Gastrocnemius medialis (tissue), 4 donors: ENCODE measurements around the gene RABGAP1L. TPM values are rescaled to one million over a fixed set of nuclear protein-coding genes. Genes with fewer than 3 reads are reported as not detected.
"Not testable (repeated sequence)": the region's sequence is repeated elsewhere in the genome, so short reads cannot be mapped to it uniquely, and the experiment has no call there.

Experiments
- ATAC-seq, 2 donors: fragments of 150-250 bp; one replicate each; pipeline ENCODE4 v1.9.1; 2016
- DNase-seq, 2 donors: peaks; one replicate each; pipeline ENCODE4 v3.0.0-alpha.2; 2019
- H3K27ac ChIP-seq, 4 donors: fragments of 200-600 bp; sonication (generic); 1 replicate in 1 of 4; 2 replicates in 3 of 4; pipeline ENCODE4 v1.5.1; 2016 to 2018; ENCODE audit warnings: mild to moderate bottlenecking in 2 of 4, moderate library complexity in 1 of 4
- H3K27me3 ChIP-seq, 3 donors: fragments of 200-600 bp; sonication (generic) in 2 of 3; 1 replicate in 1 of 3; 2 replicates in 2 of 3; pipeline versions ENCODE4 v1.5.1 to v1.6.0; 2016 to 2019; ENCODE audit warnings: mild to moderate bottlenecking in 1 of 3, moderate library complexity in 1 of 3
- H3K36me3 ChIP-seq, 2 donors: fragments of 200-600 bp; sonication (generic) in 1 of 2; one replicate each; pipeline ENCODE4 v1.5.1; 2017 to 2018
- H3K4me1 ChIP-seq, 2 donors: fragments of 200-600 bp; sonication (generic) in 1 of 2; one replicate each; pipeline ENCODE4 v1.5.1; 2016 to 2017; ENCODE audit warnings: mild to moderate bottlenecking in 2 of 2
- H3K4me3 ChIP-seq, 4 donors: fragments of 200-600 bp; sonication (generic) in 3 of 4; 1 replicate in 1 of 4; 2 replicates in 3 of 4; pipeline ENCODE4 v1.5.1; 2016 to 2019; ENCODE audit warnings: mild to moderate bottlenecking in 2 of 4
- H3K9me3 ChIP-seq, 3 donors: fragments of 200-600 bp; sonication (generic) in 2 of 3; 1 replicate in 1 of 3; 2 replicates in 2 of 3; pipeline ENCODE4 v1.5.1; 2016 to 2019
- CTCF ChIP-seq, 5 experiments: fragments of 450-650 bp in 3 of 5; fragments of 200-600 bp in 2 of 5; sonication (generic) in 2 of 5; IDR thresholded peaks in 4 of 5; conservative IDR thresholded peaks in 1 of 5; 1 replicate in 4 of 5; 2 replicates in 1 of 5; pipeline ENCODE4 v1.5.1; 2016 to 2019; ENCODE audit warnings: antibody characterized with exemption in 5 of 5, mild to moderate bottlenecking in 3 of 5, moderate library complexity in 3 of 5
- POLR2A ChIP-seq, 2 donors: fragments of 450-650 bp; IDR thresholded peaks; one replicate each; pipeline ENCODE4 v1.6.1; 2017; ENCODE audit warnings: antibody characterized with exemption in 2 of 2, mild to moderate bottlenecking in 2 of 2, moderate library complexity in 2 of 2
- in situ Hi-C, 4 donors: fragments of 200-750 bp; cut with MboI; loops; one replicate each; pipeline versions ENCODE4 v1.15.0 to v1.8.0; 2017; ENCODE audit warnings: low sequenced_read_pairs in 4 of 4
- intact Hi-C: fragments of 100-400 bp; cut with DNase I; formaldehyde crosslinking; loops from one replicate; pipeline ENCODE4 v1.15.1; 2023; ENCODE audit warnings: low total_unique reads
- total RNA-seq, 4 donors: library from RNA; depleted of rRNA; stranded (reverse); fragments of >200 nt; gene quantifications; one replicate each; pipeline versions ENCODE4 v1.1.0 to v1.2.3, GENCODE V29; 2016

RABGAP1L gene
- total RNA-seq, 4 donors from 2014 or later = 8.8 to 22.2 (median 14.9) TPM

GRCh38 chr1:174315239-174315638 lies 155.9 kb downstream of the RABGAP1L start:
- Histone ChIP-seq H3K9me3 (peaks cover 0 to 14% (median 5%) of the 10 kb centered on the region in 3 donors), H3K4me1 (no peaks in the 10 kb centered on the region), H3K36me3 (peaks cover 0 to 7% of the 10 kb centered on the region in 2 donors), H3K27ac (no peak overlapping the region), H3K4me3 (no peak overlapping the region), H3K27me3 (no peaks in the 10 kb centered on the region)
- no peak for TF ChIP-seq POLR2A (IDR thresholded peaks at IDR 0.05)
- TF ChIP-seq CTCF (IDR thresholded peaks at IDR 0.05 in 4 of 5, conservative IDR thresholded peaks at IDR 0.05 in 1 of 5) = no peak
- ATAC-seq (no peak), DNase-seq (no peak)
- in situ Hi-C loops (no loop called here), intact Hi-C loops (no loop called here)

GRCh38 chr1:174320897-174321296 lies 161.6 kb downstream of the RABGAP1L start:
- in situ Hi-C loops, intact Hi-C loops, DNase-seq, ATAC-seq, H3K27me3 ChIP-seq, H3K4me1 ChIP-seq, H3K27ac ChIP-seq, H3K9me3 ChIP-seq, H3K4me3 ChIP-seq: not testable (repeated sequence)
- H3K36me3 ChIP-seq = peaks cover 0 to 10% of the 10 kb centered on the region in 2 donors

GRCh38 chr1:174322202-174322862 lies 163.0 kb downstream of the RABGAP1L start:
- TF ChIP-seq POLR2A (IDR thresholded peaks at IDR 0.05) = no peak
- no peak for TF ChIP-seq CTCF (IDR thresholded peaks at IDR 0.05 in 4 of 5, conservative IDR thresholded peaks at IDR 0.05 in 1 of 5)
- Histone ChIP-seq H3K36me3 (peaks cover 0 to 5% of the 10 kb centered on the region in 2 donors), H3K4me3 (no peak overlapping the region), H3K27me3 (no peaks in the 10 kb centered on the region), H3K27ac (no peak overlapping the region), H3K9me3 (peaks cover 0 to 7% (median 2%) of the 10 kb centered on the region in 3 donors), H3K4me1 (no peaks in the 10 kb centered on the region)
- intact Hi-C loops (no loop called here), in situ Hi-C loops (no loop called here)
- DNase-seq (no peak), ATAC-seq (no peak)

GRCh38 chr1:174324493-174324892 lies 165.2 kb downstream of the RABGAP1L start:
- in situ Hi-C loops (no loop called here), intact Hi-C loops (no loop called here)
- H3K27ac ChIP-seq = no peak overlapping the region
- H3K27me3 ChIP-seq = no peaks in the 10 kb centered on the region
- ATAC-seq (no peak), DNase-seq (no peak)
- H3K4me3 ChIP-seq = no peak overlapping the region
- peaks cover 0 to 7% (median 2%) of the 10 kb centered on the region in 3 donors for H3K9me3 ChIP-seq
- TF ChIP-seq POLR2A (IDR thresholded peaks at IDR 0.05) = no peak
- TF ChIP-seq CTCF (IDR thresholded peaks at IDR 0.05 in 4 of 5, conservative IDR thresholded peaks at IDR 0.05 in 1 of 5) = no peak
- peaks cover 0 to 5% of the 10 kb centered on the region in 2 donors for H3K36me3 ChIP-seq
- H3K4me1 ChIP-seq = no peaks in the 10 kb centered on the region

- Histone ChIP-seq H3K27ac (no peak overlapping the region), H3K9me3 (peaks cover 0 to 7% (median 2%) of the 10 kb centered on the region in 3 donors), H3K4me1 (no peaks in the 10 kb centered on the region), H3K4me3 (no peak overlapping the region), H3K27me3 (no peaks in the 10 kb centered on the region), H3K36me3 (peaks cover 0 to 5% of the 10 kb centered on the region in 2 donors)
- in situ Hi-C loops (no loop called here), intact Hi-C loops (no loop called here)
- no peak for TF ChIP-seq CTCF (IDR thresholded peaks at IDR 0.05 in 4 of 5, conservative IDR thresholded peaks at IDR 0.05 in 1 of 5)
- no peak for TF ChIP-seq POLR2A (IDR thresholded peaks at IDR 0.05)
- ATAC-seq (no peak), DNase-seq (no peak)
Measured at GRCh38 chr1:174324939-174325338, 165.6 kb downstream of the RABGAP1L start.
